Fibroblast of skin of right biceps (primary cell): Measurements from ENCODE around the gene PURA.

Source experiments
- DNase-seq: peaks from one replicate; pipeline ENCODE4 v3.0.0-alpha.2; 2013

Gene PURA

DNA sequence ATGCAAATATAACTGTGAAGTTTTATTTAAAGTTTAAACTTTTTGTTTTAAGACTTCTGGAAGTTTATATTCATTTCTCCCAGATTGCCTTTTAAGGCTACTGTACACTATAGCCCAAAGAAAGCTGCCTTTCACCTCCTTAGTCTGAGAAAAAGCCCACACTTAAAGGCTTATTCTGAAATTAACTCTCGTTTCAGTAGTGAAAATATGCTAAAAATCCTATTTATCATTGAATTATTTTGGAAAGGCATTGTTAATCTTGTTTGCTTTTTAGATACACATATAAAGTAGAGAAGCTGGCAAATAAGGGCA, 3.3 kb upstream of the PURA start:
- no peak for DNase-seq

DNA sequence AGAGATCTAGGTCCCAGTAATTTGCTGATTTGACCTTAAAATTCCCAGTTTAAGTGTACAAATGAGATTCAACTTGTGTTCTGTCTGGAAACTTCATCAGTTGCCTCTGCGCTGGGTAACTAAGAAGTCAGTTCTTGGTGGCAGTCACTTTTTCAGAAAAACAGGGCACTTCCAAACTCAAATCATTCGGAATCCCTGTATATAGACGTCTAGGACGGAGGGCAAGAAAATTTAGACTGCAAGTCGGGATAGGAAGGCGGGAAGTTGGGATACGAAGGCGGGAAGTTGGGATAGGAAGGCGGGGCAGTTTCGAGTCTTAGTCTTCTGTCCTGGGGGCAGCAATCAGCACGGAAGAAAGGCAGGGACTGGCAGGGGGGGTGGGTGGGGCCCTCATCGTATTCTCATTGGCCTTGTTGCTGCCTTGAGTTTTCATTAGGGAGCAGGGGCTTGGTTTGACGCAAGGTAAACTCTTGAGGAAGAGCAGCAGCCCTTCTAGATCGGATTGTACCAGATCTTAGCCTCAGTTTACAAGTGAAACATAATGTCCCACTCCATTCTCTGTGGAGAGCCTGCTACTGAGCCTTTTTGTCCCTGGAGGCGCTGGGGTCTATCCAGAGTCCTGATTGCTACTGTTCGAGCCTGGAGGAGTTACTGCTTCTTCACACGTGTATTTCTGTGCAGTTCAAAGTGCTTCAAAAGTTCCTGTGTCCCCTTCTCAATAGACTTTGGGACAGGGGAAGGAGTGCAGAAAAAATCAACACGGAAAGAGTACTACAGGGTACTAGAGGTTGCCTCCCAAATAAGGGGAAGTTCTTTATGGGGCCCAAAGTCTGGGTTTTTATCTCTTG, 2.7 kb upstream of the PURA start:
- no peak for DNase-seq

DNA sequence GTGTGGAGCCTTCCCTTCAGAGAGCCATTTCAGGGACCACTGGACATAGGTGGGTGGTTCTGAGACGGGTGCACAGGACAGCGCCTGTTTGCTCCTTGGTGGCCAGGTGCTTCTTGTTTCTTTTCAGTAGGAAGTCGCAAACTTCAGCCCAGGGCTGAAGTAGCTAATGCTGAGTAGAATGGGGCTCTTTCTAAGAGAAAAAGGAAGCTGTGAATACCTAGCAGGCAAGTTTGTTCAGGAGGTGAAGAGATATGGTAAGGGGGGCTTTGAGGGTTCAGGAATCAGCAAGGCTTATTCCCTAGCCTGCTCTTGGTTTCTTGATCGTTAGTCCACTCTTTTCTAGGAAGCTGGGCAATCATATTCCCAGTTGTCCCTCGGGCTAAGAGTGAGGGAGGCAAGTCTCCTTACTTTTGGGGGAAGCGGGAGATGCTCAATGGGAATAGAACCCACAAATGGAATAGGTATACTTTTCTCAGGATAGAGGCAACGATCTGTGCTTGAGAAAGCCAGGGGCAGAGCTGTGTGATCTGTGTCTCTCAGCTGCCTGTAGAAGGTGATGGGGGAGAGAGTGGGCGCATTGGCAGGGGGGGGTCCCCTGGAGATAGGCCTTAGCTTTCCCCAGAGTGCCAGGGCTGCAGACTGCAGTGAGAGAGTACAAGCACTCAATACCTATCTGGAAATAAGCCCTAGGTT, 1.9 kb upstream of the PURA start:
- DNase-seq = no peak

DNA sequence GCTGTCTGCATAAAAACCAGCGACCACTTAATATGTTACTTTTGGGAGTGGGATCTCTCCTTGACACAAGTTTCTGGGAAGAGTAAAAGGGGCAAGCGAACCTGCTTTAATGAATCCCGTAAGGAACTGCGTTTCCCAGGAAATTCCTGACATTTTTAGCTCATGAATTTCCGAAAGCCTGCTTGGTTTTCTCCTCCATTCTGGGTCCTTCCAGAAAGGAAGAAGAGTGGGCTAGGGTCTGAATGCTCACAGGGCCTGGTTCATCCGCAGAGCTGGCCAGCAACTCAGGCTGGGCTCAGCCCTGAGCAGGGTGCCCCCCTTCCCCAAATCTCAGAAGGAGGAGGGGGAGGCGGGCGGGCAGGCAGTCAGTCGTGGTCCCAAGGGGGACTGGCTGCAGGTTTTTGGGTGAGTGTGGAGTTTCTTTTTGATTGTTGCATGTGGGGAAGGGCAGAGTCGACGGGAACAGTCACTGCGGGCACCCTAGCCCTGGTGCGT, 1.2 kb upstream of the PURA start:
- DNase-seq = peak; percentile 74

DNA sequence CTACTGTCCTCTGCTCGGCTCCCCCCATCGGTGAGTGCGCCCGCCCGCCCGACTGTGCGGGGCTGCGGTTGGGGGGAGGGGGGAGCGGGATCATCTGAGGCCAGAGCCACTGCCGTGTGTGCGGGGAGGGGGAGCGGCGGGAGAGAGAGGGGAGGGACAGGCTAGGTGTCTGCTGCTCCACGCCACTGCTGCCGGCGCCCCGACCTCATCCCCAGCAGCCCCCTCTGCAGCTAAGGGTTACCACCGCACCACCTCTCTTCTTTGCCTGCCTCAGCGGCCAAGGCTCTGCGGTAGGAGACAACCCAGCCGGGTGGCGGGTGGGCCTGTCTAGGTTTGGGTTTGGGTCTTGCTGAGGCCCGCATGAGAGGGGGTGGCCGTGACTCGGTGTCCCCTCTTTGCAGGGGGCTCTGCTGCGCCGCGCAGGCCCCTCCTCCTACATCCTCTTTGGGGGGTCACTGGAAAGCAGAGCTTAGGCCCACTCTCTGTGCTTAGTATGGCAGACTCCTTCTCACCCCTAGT, 670 bp upstream of the PURA start:
- peak; percentile 36 for DNase-seq

DNA sequence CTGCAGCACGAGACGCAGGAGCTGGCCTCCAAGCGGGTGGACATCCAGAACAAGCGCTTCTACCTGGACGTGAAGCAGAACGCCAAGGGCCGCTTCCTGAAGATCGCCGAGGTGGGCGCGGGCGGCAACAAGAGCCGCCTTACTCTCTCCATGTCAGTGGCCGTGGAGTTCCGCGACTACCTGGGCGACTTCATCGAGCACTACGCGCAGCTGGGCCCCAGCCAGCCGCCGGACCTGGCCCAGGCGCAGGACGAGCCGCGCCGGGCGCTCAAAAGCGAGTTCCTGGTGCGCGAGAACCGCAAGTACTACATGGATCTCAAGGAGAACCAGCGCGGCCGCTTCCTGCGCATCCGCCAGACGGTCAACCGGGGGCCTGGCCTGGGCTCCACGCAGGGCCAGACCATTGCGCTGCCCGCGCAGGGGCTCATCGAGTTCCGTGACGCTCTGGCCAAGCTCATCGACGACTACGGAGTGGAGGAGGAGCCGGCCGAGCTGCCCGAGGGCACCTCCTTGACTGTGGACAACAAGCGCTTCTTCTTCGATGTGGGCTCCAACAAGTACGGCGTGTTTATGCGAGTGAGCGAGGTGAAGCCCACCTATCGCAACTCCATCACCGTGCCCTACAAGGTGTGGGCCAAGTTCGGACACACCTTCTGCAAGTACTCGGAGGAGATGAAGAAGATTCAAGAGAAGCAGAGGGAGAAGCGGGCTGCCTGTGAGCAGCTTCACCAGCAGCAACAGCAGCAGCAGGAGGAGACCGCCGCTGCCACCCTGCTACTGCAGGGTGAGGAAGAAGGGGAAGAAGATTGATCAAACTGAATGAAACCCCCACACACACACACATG, 654 bp downstream of the PURA start:
- peak; percentile 42 for DNase-seq

DNA sequence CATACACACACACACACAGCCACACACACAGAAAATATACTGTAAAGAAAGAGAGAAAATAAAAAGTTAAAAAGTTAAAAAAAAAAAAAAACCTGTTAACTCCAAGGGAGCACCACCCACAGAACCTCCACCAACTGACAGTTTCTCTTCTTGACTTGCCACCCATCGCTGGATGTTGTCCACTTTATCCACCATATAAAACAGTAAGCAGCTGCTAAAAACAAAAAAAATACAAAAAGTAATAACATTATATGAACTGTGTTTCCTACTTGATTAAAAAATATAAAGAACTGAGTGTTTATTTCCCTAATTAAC, 1.2 kb downstream of the PURA start:
- DNase-seq = no peak

DNA sequence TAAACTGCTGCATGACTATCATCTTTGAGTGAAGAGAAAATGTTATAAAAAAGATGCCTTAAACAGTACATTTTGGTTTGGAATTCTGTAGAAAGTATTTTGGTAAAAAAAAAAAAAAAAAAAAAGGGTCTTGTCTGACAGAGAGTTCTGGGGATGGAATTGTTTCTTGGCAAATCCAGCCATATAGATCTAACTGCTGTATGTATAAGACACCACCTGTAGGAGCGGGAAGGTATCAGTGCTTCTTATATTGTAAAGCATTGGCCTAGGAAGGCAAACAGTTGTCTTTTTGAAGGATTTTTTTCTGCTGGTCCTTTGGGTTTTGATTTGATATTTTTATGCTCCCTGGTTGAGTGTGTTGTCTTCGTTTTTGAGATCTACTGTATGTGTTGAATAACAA, 2.8 kb downstream of the PURA start:
- DNase-seq = no peak

DNA sequence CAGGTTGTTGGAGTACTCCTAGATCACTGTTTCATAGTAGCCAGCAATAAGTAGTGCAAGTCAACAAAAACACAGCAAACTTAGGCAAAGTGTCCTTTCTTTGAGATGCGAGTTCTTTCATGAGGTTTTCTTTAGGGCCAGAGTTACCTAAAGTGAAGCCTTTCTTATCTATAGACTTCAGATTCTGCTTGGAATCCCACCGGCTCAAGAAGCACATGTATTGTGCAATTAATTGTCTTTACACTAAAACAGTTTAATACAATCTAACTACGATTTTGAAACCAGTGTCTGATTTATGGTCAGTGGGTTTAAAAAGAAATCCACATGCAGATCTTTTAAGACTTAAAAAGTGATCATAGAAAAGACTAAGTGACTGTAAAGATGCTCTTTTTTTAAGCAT, 3.6 kb downstream of the PURA start:
- no peak for DNase-seq

DNA sequence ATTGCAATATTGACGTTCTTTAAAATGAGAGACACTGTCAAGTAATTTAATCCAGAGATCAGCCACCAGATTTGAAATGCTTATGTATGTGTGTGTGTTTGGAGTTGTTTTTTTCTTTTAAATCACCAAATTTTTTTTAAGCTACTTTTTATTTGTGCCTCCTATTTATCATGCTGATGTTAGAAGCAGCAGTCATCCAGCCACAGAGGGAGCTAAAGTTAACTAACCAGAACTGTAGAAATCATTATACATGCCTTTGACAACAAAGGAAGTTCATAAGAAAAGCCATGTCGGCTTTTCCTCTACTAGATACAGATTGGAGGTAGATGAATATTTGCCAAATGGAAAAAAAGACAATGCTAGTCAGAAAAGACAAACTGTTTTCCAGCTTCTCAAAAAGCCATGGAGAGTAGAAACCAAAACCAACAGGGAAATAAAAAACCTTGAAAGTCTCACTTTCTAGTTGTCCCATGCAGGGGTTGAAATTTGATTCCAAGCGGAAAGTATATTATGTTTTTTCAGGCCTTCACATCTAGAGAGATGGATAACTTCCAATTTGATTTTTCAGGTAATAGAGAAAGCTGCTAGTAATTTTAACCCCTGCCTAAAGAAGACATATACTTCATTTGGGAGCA, 4.5 kb downstream of the PURA start:
- no peak for DNase-seq

DNA sequence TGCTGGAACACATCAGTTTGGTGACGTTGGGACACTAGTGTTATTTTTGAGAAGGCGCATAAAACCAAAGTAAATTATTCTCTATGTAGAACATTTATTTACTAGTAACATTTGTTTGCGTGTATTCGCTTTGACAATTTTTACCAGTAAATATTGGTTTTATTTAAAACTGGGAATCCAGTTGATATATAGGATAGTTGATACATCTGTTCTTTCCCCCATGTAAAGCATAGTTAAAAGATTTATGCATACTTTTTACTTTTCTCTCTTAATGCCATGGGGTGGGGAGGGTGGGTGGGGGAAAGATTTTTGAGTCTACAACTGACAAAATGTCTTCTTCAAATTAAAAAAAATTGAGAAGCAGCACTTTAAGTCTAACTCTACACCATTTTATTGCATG, 11.7 kb downstream of the PURA start, which contains the start of gene IGIP:
IGIP (plus strand) TSS at position 301 of the 400 bp plus-strand sequence. CDS start 2,540 bp downstream, outside the sequence.
- DNase-seq = no peak

DNA sequence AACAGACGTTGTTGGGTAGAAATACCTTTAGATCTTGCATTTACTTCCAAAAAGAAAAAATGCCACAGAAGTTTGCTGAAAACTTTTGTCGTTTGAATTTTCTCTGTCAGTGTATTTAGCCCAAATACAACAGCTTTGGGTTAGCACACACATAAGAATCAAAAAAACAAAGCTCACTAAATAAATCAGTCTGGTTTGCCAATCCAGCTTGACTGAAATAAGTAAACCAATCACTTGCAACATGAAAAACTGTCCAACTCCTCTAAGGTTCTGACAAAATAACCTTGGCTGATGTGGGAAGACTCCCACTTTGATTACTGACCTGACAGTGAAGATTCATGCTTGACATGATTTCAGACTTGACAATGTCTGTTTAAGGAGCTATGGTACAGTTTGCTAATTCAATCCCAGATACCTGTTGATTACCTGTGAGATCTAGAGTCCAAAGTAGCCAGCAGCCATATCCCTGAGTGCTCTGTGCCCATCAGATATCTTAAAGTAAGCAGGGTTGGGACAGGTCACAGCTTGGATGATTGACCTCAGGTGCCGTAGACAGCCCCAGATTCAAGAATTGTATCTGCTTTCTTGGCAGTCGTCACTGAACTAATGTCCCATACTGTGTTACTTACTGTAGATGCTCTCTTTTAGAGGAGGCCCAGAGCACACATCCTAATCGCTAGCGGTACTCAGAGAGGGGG, 12.6 kb downstream of the PURA start:
- DNase-seq = no peak

DNA sequence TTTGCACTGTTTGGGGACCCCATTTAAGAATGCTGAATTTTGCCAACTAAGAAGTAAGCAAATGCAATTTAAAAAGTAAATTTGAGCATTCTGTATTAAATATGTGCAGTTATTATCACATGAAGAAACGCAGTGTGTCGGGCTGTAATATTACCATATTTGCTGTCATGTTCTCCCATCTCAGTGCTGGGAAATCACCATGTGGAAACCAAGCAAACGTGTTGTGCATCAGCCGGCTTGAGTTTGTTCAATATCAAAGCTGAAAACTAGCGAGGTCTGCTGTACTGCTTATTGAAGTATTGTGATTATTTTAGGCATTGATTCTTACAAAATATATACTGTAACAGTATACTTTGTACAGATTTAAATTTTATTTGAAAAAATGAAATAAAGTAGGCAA, 14.5 kb downstream of the PURA start:
- DNase-seq = no peak

DNA sequence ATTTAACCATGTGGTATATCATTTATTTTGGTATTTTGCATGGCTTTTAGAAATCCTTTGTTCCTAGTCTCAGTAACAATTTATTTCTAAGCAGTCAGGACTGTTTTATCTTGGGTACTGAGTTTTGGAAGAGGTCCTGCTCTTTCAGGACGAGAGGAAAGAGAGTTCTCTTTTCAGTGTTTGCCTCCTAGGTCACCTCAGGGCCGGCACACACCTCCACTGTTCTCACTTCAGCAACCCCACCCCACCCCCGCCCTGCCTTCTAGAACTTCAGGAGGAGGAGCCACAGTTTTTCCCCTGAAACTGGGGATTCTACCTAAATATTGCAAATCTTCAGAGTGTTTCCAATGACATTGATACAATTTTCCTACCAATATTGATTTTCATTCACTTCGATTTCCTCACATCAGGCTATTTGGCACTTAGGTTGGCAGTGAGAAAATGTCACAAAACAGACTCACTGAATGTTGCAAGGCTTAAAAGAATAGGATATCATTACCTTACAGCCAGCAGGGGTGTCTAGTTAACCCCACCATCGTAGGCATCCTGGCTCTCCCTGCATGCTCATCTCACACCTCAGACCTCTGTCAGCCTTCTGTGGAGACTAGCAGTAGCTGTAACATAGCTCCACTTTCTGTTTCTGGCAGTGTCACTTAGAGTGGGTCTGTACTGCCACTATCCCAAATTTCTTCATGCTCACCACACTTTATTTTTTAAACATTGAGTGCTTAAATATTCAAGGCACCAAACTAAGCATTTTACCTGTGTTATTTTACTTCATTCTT, 17.2 kb downstream of the PURA start:
- DNase-seq = no peak

DNA sequence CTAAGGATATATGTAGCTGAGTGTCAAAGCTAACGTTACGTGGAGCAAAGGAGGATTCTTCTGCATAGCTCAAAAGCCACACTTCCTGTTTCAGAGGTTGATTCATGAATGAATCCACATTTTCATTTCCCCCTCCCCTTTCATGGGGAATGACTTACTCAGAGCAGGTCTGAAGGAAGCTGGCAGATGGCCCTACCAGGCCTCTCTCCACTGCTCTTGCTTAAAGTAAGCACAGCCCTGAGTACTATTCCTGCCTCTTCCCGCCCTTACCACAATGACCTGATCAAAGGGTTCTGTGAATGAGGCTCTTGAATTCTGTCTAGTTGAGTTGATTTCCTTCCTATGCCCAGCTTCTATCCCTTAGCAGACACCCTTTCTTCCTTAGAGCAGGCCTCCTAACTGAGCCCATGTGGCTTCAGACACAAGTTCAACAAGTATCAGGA, 18.1 kb downstream of the PURA start:
- peak; percentile 97 for DNase-seq

DNA sequence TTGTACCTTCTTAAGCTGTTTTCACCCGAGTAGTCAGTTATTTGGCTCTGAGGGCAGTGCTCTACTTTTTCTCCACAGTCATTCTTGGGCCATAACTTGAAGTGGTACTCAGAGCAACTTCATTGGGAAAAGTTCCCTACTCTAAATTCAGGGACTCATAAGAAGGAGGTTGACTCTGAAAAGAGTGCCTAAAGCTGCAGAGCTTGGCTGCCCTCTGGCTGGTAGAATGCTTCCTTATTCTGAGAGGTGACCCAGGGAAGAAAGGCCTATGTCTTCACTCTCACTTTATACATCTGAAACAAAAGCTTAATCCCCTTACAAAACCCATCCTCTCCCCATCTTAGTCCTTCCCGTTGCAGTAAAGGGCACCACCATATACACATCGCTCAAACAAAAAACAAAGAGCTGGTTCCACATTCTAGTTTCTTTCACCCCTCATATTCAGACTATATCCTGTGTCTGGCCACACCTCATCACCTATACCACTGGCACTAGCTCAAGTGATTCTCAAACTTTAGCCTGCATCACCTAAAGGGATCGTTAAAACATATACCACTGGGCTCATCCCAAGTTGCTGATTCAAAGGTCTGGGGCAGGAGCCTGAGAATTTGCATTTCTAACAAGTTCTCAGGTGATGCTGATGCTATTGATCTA, 19.7 kb downstream of the PURA start:
- DNase-seq = no peak

DNA sequence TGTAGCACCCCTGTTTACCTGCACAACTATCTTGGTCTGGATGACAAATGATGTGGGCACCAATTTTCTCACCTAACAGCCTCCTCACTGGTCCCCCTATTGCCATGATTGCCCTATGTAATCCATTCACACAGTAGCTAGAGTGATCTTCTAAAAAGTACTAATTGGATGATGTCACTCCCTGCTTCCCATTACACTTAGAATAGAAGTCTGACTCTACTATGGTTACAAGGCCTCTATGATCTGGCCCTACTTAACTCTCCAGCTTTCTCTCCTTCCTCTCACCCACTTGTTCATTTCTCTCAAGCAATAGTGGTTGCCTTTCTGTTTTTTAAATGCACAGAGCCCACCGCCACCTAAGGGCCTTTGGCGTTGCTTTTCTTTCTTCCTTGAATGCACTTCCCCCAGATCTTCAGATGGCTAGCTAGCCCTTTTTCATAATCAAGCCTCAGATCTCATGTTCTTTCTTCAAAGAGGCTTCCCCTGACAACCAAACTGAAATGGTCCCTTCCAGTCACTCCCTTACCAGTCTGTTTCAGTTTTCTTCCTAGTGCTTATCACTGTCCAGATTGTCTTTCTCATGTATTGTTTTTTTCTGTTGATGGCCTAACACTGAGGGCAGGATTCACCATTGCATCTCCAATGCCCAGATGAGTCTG, 20.5 kb downstream of the PURA start:
- DNase-seq = no peak

DNA sequence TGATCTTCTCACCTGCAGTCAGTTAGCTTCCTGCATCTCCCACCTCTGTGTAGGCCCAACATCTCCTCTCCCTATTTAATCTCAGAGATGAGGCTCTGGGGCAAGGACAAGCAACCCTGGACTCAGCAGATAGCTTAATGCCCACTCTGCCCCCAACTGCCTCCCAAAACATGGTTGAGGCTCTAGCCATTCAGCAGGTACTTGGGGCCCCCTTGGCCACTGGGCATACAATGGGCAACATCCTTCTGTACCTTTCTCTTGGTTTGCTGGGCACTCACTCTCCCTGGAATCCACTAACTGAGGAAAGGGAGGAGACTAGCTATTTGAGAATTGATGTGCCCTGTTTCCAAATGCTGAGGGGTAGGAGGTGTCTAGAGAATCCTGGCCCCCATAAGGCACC, 21.2 kb downstream of the PURA start:
- DNase-seq = no peak

DNA sequence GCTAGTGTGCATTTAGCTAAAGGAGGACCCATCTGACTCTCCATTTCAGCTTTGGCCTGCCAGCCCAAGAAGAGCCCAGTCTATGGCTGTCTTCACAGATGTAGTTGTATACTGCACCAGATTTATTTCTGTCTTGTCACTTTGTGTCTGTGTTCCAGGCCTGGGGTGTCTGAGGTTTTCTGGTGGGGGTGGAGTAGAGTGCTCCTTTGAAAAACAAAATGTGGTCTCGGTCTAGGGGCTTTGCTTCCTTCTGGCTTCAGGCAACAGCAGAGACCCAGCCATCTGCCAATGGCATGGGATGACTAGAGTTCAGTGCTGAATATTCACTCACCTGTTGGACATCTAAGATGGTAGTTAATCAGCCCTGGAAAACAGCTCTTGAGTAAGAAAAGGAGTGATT, 22.7 kb downstream of the PURA start:
- DNase-seq = no peak

DNA sequence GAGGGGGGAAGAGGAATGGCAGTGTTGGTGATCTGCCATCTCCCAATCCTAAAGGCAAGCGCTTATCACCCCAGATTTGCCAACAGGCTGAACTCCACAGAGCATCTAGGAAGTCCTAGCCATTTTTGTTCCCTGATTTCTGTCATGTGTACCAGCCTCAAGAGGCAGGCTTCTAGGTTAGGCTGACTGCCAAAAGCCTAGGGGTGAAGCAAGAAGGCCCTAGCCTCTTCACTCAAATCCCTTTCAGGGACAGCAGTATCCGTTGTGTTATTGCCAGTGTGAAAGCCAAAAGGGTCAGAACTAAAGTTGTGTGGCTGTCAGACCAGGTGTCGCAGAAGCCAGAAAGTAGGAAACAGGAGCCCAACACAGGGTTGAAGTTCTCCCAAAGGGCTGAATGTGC, 26.5 kb downstream of the PURA start:
- DNase-seq = no peak
